ENCODE results near the gene BHMT. TPM values are rescaled to one million over a fixed set of nuclear protein-coding genes. Genes with fewer than 3 reads are reported as not detected.

BHMT gene
- total RNA-seq, 3 donors from 2014 or later (not counting 1 experiment from before 2014, with no cell fraction given): not detected

GRCh38 chr5:79133657-79134451 is 22.2 kb downstream of the BHMT start:
- Histone ChIP-seq H3K4me3 (ENCODE audit: low read length) (no peak overlapping the region), H3K27me3 (ENCODE audit: control insufficient read depth, insufficient read depth, low read length) (no peaks in the 10 kb centered on the region), H3K4me1 (ENCODE audit: control insufficient read depth, insufficient read depth, low read length) (peaks cover 8% of the 10 kb centered on the region), H3K9me3 (ENCODE audit: control insufficient read depth, insufficient read depth, low read length) (no peaks in the 10 kb centered on the region), H3K27ac (ENCODE audit: low read length) (no peak overlapping the region), H3K36me3 (ENCODE audit: control insufficient read depth, insufficient read depth, low read length) (no peaks in the 10 kb centered on the region)
- Mint-ChIP-seq H3K27me3 (ENCODE audit: low read depth in 2 of 2) (peaks cover 0 to 7% of the 10 kb centered on the region in 2 donors), H3K4me3 (peak overlapping the region; percentile 82), H3K9me3 (no peaks in the 10 kb centered on the region), H3K36me3 (no peaks in the 10 kb centered on the region), H3K4me1 (peaks cover 10% of the 10 kb centered on the region in 2 donors), H3K27ac (peak overlapping the region in 1 of 2 donors; percentile 59)
- intact Hi-C loops (cut with micrococcal nuclease): loop anchor here (1.0 to 10.0 kb wide), 6 partner anchors 109 to 813 kb away; no protein-coding TSS in a partner anchor
- TF ChIP-seq, protein P1, sequence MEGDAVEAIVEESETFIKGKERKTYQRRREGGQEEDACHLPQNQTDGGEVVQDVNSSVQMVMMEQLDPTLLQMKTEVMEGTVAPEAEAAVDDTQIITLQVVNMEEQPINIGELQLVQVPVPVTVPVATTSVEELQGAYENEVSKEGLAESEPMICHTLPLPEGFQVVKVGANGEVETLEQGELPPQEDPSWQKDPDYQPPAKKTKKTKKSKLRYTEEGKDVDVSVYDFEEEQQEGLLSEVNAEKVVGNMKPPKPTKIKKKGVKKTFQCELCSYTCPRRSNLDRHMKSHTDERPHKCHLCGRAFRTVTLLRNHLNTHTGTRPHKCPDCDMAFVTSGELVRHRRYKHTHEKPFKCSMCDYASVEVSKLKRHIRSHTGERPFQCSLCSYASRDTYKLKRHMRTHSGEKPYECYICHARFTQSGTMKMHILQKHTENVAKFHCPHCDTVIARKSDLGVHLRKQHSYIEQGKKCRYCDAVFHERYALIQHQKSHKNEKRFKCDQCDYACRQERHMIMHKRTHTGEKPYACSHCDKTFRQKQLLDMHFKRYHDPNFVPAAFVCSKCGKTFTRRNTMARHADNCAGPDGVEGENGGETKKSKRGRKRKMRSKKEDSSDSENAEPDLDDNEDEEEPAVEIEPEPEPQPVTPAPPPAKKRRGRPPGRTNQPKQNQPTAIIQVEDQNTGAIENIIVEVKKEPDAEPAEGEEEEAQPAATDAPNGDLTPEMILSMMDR (IDR thresholded peaks at IDR 0.05): no peak
- ATAC-seq: peak; percentile 72 to 85 (median 78)
- peak; percentile 28 to 77 for DNase-seq
- WGBS (ENCODE audit: insufficient coverage): 9% methylated on average over 8 of the region's 11 CpGs

GRCh38 chr5:79135790-79136553 is 24.4 kb downstream of the BHMT start:
- no peaks in the 10 kb centered on the region for H3K36me3 ChIP-seq (ENCODE audit: control insufficient read depth, insufficient read depth, low read length)
- H3K4me3 Mint-ChIP-seq: no peak overlapping the region
- no peaks in the 10 kb centered on the region for H3K27me3 ChIP-seq (ENCODE audit: control insufficient read depth, insufficient read depth, low read length)
- no peak overlapping the region for H3K4me3 ChIP-seq (ENCODE audit: low read length)
- no peaks in the 10 kb centered on the region for H3K36me3 Mint-ChIP-seq
- H3K27ac ChIP-seq (ENCODE audit: low read length): no peak overlapping the region
- DNase-seq (no peak), ATAC-seq (no peak)
- WGBS (ENCODE audit: insufficient coverage): 90% methylated on average over 5 of the region's 5 CpGs
- H3K27ac Mint-ChIP-seq: no peak overlapping the region
- peaks cover 0 to 10% of the 10 kb centered on the region in 2 donors for H3K27me3 Mint-ChIP-seq (ENCODE audit: low read depth in 2 of 2)
- TF ChIP-seq, protein P1 (IDR thresholded peaks at IDR 0.05): no peak
- H3K9me3 ChIP-seq (ENCODE audit: control insufficient read depth, insufficient read depth, low read length): no peaks in the 10 kb centered on the region
- H3K4me1 Mint-ChIP-seq: peaks cover 10% of the 10 kb centered on the region in 2 donors
- no peaks in the 10 kb centered on the region for H3K9me3 Mint-ChIP-seq
- H3K4me1 ChIP-seq (ENCODE audit: control insufficient read depth, insufficient read depth, low read length): peaks cover 8% of the 10 kb centered on the region
- intact Hi-C loops (cut with micrococcal nuclease): loop anchor here (10.0 kb wide), 1 partner anchor 329 kb away; no protein-coding TSS in a partner anchor

DNA sequence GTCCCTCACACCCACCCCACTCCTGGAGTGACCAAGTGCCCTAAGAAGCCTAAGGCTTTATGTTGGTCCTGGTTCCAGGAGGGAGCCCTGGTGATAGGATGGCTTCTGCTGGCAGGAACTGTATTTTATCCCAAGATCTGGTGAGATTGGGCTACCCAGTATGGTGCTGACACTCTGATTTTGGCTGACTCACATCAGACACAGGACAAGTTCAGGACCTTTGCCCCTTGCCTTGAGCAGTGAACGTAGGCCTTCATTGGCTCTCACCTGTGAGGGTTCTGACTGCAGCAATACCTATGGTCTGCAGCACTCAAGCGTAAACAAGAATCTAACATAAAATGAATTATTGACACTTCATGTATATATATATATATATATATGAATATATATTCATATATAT is 25.0 kb downstream of the BHMT start:
- Mint-ChIP-seq H3K4me3 (no peak overlapping the region), H3K27ac (no peak overlapping the region), H3K9me3 (no peaks in the 10 kb centered on the region), H3K36me3 (no peaks in the 10 kb centered on the region), H3K4me1 (peaks cover 10% of the 10 kb centered on the region in 2 donors), H3K27me3 (ENCODE audit: low read depth in 2 of 2) (peaks cover 0 to 10% of the 10 kb centered on the region in 2 donors)
- no peaks in the 10 kb centered on the region for H3K9me3 ChIP-seq (ENCODE audit: control insufficient read depth, insufficient read depth, low read length)
- TF ChIP-seq, protein P1 (IDR thresholded peaks at IDR 0.05): no peak
- no peak overlapping the region for H3K4me3 ChIP-seq (ENCODE audit: low read length)
- H3K27me3 ChIP-seq (ENCODE audit: control insufficient read depth, insufficient read depth, low read length): no peaks in the 10 kb centered on the region
- H3K4me1 ChIP-seq (ENCODE audit: control insufficient read depth, insufficient read depth, low read length): peaks cover 8% of the 10 kb centered on the region
- intact Hi-C loops (cut with micrococcal nuclease): loop anchor here (10.0 kb wide), 1 partner anchor 328 kb away; no protein-coding TSS in a partner anchor
- DNase-seq (no peak), ATAC-seq (no peak)
- no peaks in the 10 kb centered on the region for H3K36me3 ChIP-seq (ENCODE audit: control insufficient read depth, insufficient read depth, low read length)
- no peak overlapping the region for H3K27ac ChIP-seq (ENCODE audit: low read length)
- WGBS (ENCODE audit: insufficient coverage): 78% methylated on average over 1 of the region's 2 CpGs

Data from natural killer cell (primary cell).